Measurements from ENCODE around the gene CCNQ. TPM values are rescaled to one million over a fixed set of nuclear protein-coding genes. Genes with fewer than 3 reads are reported as not detected.

CCNQ gene
- total and polyA plus RNA-seq, 4 donors, result 8.9 to 14.7 (median 9.8) TPM

Other genes starting within 250 kb of the CCNQ start
- not detected for gene PNMA6E, start 197.8 kb downstream of the CCNQ start, total RNA-seq
- not detected for gene PNMA6E, start 197.8 kb downstream of the CCNQ start, polyA plus RNA-seq
- gene ZFP92, start 187.7 kb downstream of the CCNQ start, total RNA-seq, result 1 to 10 TPM in 1 of 2 donors, under 1 TPM in 1; 0.56 to 1.3 TPM
- under 1 TPM; 0.24 to 0.31 TPM for gene ZFP92, start 187.7 kb downstream of the CCNQ start, polyA plus RNA-seq
- 1 to 10 TPM; 1.2 to 1.3 TPM for gene TREX2, start 153.1 kb downstream of the CCNQ start, total RNA-seq
- under 1 TPM in 1 of 2 donors, not detected in 1; 0.13 TPM for gene TREX2, start 153.1 kb downstream of the CCNQ start, polyA plus RNA-seq
- 1 to 10 TPM; 7.0 to 7.2 TPM for gene HAUS7, start 128.6 kb downstream of the CCNQ start, total RNA-seq
- 1 to 10 TPM; 8.4 to 8.9 TPM for gene HAUS7, start 128.6 kb downstream of the CCNQ start, polyA plus RNA-seq
- gene BGN, start 104.2 kb downstream of the CCNQ start, total RNA-seq, result 10 to 100 TPM; 11.7 to 30.7 TPM
- gene BGN, start 104.2 kb downstream of the CCNQ start, polyA plus RNA-seq, result 100 to 1,000 TPM in 1 of 2 donors, 10 to 100 TPM in 1; 58.8 to 131 TPM
- not detected for gene ATP2B3, start 81.5 kb downstream of the CCNQ start, total RNA-seq
- not detected for gene ATP2B3, start 81.5 kb downstream of the CCNQ start, polyA plus RNA-seq
- gene DUSP9, start 48.1 kb upstream of the CCNQ start, total RNA-seq, result 100 to 1,000 TPM in 1 of 2 donors, 1 to 10 TPM in 1; 1.9 to 164 TPM
- gene DUSP9, start 48.1 kb upstream of the CCNQ start, polyA plus RNA-seq, result under 1 TPM; 0.42 to 0.90 TPM
- under 1 TPM in 1 of 2 donors, not detected in 1; 0.17 TPM for gene PNCK, start 74.7 kb upstream of the CCNQ start, total RNA-seq
- under 1 TPM in 1 of 2 donors, not detected in 1; 0.02 TPM for gene PNCK, start 74.7 kb upstream of the CCNQ start, polyA plus RNA-seq
- 10 to 100 TPM in 1 of 2 donors, under 1 TPM in 1; 0.84 to 44.4 TPM for gene SLC6A8, start 88.8 kb upstream of the CCNQ start, total RNA-seq
- gene SLC6A8, start 88.8 kb upstream of the CCNQ start, polyA plus RNA-seq, result 1 to 10 TPM in 1 of 2 donors, under 1 TPM in 1; 0.25 to 1.9 TPM
- 100 to 1,000 TPM in 1 of 2 donors, 10 to 100 TPM in 1; 64.6 to 101 TPM for gene BCAP31, start 125.2 kb upstream of the CCNQ start, total RNA-seq
- gene BCAP31, start 125.2 kb upstream of the CCNQ start, polyA plus RNA-seq, result 100 to 1,000 TPM; 136 to 158 TPM
- 10 to 100 TPM in 1 of 2 donors, 1 to 10 TPM in 1; 5.6 to 10.8 TPM for gene ABCD1, start 125.7 kb upstream of the CCNQ start, total RNA-seq
- gene ABCD1, start 125.7 kb upstream of the CCNQ start, polyA plus RNA-seq, result 1 to 10 TPM; 4.0 to 9.6 TPM
- gene PLXNB3, start 165.1 kb upstream of the CCNQ start, total RNA-seq, result under 1 TPM; 0.42 to 0.50 TPM
- under 1 TPM; 0.11 to 0.69 TPM for gene PLXNB3, start 165.1 kb upstream of the CCNQ start, polyA plus RNA-seq
- gene SRPK3, start 181.9 kb upstream of the CCNQ start, total RNA-seq, result under 1 TPM in 1 of 2 donors, not detected in 1; 0.05 TPM
- not detected for gene SRPK3, start 181.9 kb upstream of the CCNQ start, polyA plus RNA-seq
- gene IDH3G, start 195.2 kb upstream of the CCNQ start, total RNA-seq, result 10 to 100 TPM; 23.3 to 30.1 TPM
- gene IDH3G, start 195.2 kb upstream of the CCNQ start, polyA plus RNA-seq, result 10 to 100 TPM; 32.0 to 40.9 TPM
- gene SSR4, start 195.5 kb upstream of the CCNQ start, total RNA-seq, result 100 to 1,000 TPM; 125 to 150 TPM
- 100 to 1,000 TPM; 458 to 459 TPM for gene SSR4, start 195.5 kb upstream of the CCNQ start, polyA plus RNA-seq
- gene PDZD4, start 231.4 kb upstream of the CCNQ start, total RNA-seq, result 1 to 10 TPM in 1 of 2 donors, under 1 TPM in 1; 0.28 to 1.8 TPM
- 1 to 10 TPM in 1 of 2 donors, under 1 TPM in 1; 0.15 to 1.1 TPM for gene PDZD4, start 231.4 kb upstream of the CCNQ start, polyA plus RNA-seq

Measured in liver (tissue), 4 donors.